ENCODE data around the gene ARHGEF38. TPM values are rescaled to one million over a fixed set of nuclear protein-coding genes. Genes with fewer than 3 reads are reported as not detected.

The ARHGEF38 gene
- total RNA-seq, 1 donor from 2014 or later: not detected

DNA sequence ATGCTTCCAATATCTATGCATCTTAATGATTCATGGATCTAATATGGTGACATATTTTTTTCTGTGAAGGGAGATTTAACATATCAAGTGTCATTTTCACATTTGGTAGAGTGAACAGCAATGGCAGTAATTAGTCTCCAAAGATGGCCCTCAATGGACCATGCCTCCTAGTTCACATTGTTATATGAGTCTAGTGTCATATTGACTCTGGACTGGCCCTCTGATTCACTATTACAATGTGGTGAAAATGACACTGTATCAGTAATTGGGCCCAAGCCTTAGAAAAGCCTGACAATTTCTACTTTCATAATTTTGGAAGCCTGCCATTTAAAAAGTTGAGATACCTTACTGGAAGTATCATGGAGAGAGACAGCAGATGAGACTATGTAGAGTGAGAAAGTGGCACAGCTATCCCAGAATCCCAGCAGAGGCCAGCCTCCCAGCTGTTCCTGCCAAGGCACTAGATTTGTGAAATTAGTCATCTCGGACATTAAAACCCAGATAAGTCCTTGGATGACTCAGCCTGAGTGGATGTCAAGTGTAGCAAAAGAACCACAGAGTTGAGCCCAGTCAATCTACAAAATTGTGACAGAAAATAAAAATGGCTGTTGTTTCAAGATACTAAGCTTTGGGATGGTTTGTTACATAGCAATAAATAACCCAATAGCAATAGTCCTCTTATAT, 68.4 kb downstream of the ARHGEF38 start:
- Mint-ChIP-seq H3K4me3 (ENCODE audit: unreplicated experiment) (no peak overlapping the region), H3K27me3 (ENCODE audit: low read depth, unreplicated experiment) (no peaks in the 10 kb centered on the region), H3K9me3 (ENCODE audit: unreplicated experiment) (no peaks in the 10 kb centered on the region), H3K27ac (ENCODE audit: unreplicated experiment) (peak overlapping the region; percentile 54), H3K4me1 (ENCODE audit: low read depth, unreplicated experiment) (peaks cover 9% of the 10 kb centered on the region), H3K36me3 (ENCODE audit: low read depth, unreplicated experiment) (no peaks in the 10 kb centered on the region)
- Histone ChIP-seq H3K9me3 (ENCODE audit: insufficient read depth, low read depth, low read length) (no peaks in the 10 kb centered on the region), H3K9ac (ENCODE audit: low read length) (no peak overlapping the region), H4K20me1 (ENCODE audit: insufficient read depth, low read length) (no peaks in the 10 kb centered on the region), H3K36me3 (ENCODE audit: insufficient read depth, low read length) (no peaks in the 10 kb centered on the region), H3K27me3 (ENCODE audit: insufficient read depth, low read length) (no peaks in the 10 kb centered on the region), H3K27ac (ENCODE audit: low read depth, low read length) (no peak overlapping the region), H3K4me3 (ENCODE audit: insufficient read depth, low read depth, low read length) (no peak overlapping the region), H3K79me2 (ENCODE audit: insufficient read depth, low read length) (no peaks in the 10 kb centered on the region), H3K4me1 (ENCODE audit: insufficient read depth, low read length) (peaks cover 25% of the 10 kb centered on the region), H3K4me2 (ENCODE audit: low read length) (peak overlapping the region; percentile 0), H2AFZ (ENCODE audit: low read depth, low read length) (no peak overlapping the region)
- TF ChIP-seq EZH2 (IDR thresholded peaks at IDR 0.05; ENCODE audit: insufficient read depth, low read length): no peak
- TF ChIP-seq, protein P1, sequence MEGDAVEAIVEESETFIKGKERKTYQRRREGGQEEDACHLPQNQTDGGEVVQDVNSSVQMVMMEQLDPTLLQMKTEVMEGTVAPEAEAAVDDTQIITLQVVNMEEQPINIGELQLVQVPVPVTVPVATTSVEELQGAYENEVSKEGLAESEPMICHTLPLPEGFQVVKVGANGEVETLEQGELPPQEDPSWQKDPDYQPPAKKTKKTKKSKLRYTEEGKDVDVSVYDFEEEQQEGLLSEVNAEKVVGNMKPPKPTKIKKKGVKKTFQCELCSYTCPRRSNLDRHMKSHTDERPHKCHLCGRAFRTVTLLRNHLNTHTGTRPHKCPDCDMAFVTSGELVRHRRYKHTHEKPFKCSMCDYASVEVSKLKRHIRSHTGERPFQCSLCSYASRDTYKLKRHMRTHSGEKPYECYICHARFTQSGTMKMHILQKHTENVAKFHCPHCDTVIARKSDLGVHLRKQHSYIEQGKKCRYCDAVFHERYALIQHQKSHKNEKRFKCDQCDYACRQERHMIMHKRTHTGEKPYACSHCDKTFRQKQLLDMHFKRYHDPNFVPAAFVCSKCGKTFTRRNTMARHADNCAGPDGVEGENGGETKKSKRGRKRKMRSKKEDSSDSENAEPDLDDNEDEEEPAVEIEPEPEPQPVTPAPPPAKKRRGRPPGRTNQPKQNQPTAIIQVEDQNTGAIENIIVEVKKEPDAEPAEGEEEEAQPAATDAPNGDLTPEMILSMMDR (IDR thresholded peaks at IDR 0.05; ENCODE audit: insufficient read depth, low read depth, low read length): no peak
- peak; percentile 37 for FAIRE-seq
- DNase-seq (ENCODE audit: low read depth): peak; percentile 92

DNA sequence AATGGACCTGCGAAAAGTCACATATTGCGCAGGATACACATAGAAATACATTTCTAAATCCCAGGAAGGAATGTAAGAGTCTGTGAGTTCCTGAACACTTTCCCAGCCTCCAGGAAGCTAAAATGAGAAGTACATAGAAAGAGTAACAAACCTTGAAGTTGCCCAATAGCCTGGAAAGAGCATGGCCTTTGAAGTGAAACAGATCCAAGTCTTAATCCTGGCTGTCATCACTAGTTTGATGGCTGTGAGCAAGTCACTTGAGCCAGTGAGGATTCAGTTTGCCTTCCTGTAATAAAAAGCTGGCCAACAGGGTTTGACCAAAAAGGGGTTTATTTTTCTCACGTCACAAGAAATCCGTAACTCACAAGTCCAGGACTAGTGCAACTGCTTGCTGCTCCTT, 69.8 kb downstream of the ARHGEF38 start:
- H3K27me3 Mint-ChIP-seq (ENCODE audit: low read depth, unreplicated experiment): peaks cover 3% of the 10 kb centered on the region
- peaks cover 9% of the 10 kb centered on the region for H3K4me1 Mint-ChIP-seq (ENCODE audit: low read depth, unreplicated experiment)
- H3K4me2 ChIP-seq (ENCODE audit: low read length): no peak overlapping the region
- no peak overlapping the region for H3K27ac Mint-ChIP-seq (ENCODE audit: unreplicated experiment)
- no peaks in the 10 kb centered on the region for H3K9me3 ChIP-seq (ENCODE audit: insufficient read depth, low read depth, low read length)
- H3K9me3 Mint-ChIP-seq (ENCODE audit: unreplicated experiment): no peaks in the 10 kb centered on the region
- FAIRE-seq (no peak), DNase-seq (ENCODE audit: low read depth) (no peak)
- no peaks in the 10 kb centered on the region for H3K27me3 ChIP-seq (ENCODE audit: insufficient read depth, low read length)
- H3K36me3 ChIP-seq (ENCODE audit: insufficient read depth, low read length): no peaks in the 10 kb centered on the region
- no peak overlapping the region for H3K4me3 ChIP-seq (ENCODE audit: insufficient read depth, low read depth, low read length)
- no peak for TF ChIP-seq EZH2 (IDR thresholded peaks at IDR 0.05; ENCODE audit: insufficient read depth, low read length)
- TF ChIP-seq, protein P1 (IDR thresholded peaks at IDR 0.05; ENCODE audit: insufficient read depth, low read depth, low read length): no peak
- H3K9ac ChIP-seq (ENCODE audit: low read length): no peak overlapping the region
- peaks cover 25% of the 10 kb centered on the region for H3K4me1 ChIP-seq (ENCODE audit: insufficient read depth, low read length)
- no peaks in the 10 kb centered on the region for H3K79me2 ChIP-seq (ENCODE audit: insufficient read depth, low read length)
- no peaks in the 10 kb centered on the region for H4K20me1 ChIP-seq (ENCODE audit: insufficient read depth, low read length)
- H2AFZ ChIP-seq (ENCODE audit: low read depth, low read length): no peak overlapping the region
- H3K27ac ChIP-seq (ENCODE audit: low read depth, low read length): no peak overlapping the region
- H3K36me3 Mint-ChIP-seq (ENCODE audit: low read depth, unreplicated experiment): no peaks in the 10 kb centered on the region
- no peak overlapping the region for H3K4me3 Mint-ChIP-seq (ENCODE audit: unreplicated experiment)

DNA sequence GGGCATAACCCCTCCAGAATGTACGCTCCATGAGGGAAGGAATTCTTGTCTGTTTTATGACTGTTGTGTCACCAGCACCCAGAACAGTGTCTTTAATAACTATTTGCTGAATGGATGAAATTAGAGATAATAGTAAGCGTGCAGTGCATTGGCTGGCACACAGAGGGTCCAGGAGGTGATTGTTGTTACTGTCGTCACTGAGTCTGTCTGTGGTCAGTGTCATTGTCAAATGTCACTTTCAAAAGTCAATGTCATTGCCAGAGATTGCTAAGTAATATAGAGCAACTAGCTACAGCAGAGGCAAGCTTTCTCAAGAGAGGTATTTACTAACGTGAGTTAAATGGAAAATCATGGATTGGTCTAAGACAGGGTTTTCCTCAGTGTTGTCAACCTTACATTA, 70.7 kb downstream of the ARHGEF38 start:
- Histone ChIP-seq H4K20me1 (ENCODE audit: insufficient read depth, low read length) (no peaks in the 10 kb centered on the region), H3K9ac (ENCODE audit: low read length) (no peak overlapping the region), H3K79me2 (ENCODE audit: insufficient read depth, low read length) (no peaks in the 10 kb centered on the region), H3K27me3 (ENCODE audit: insufficient read depth, low read length) (no peaks in the 10 kb centered on the region), H3K4me3 (ENCODE audit: insufficient read depth, low read depth, low read length) (no peak overlapping the region), H3K4me1 (ENCODE audit: insufficient read depth, low read length) (peaks cover 25% of the 10 kb centered on the region), H3K9me3 (ENCODE audit: insufficient read depth, low read depth, low read length) (no peaks in the 10 kb centered on the region), H2AFZ (ENCODE audit: low read depth, low read length) (no peak overlapping the region), H3K27ac (ENCODE audit: low read depth, low read length) (no peak overlapping the region), H3K4me2 (ENCODE audit: low read length) (peak overlapping the region; percentile 59), H3K36me3 (ENCODE audit: insufficient read depth, low read length) (no peaks in the 10 kb centered on the region)
- FAIRE-seq: no peak
- peaks cover 9% of the 10 kb centered on the region for H3K4me1 Mint-ChIP-seq (ENCODE audit: low read depth, unreplicated experiment)
- H3K9me3 Mint-ChIP-seq (ENCODE audit: unreplicated experiment): no peaks in the 10 kb centered on the region
- H3K36me3 Mint-ChIP-seq (ENCODE audit: low read depth, unreplicated experiment): no peaks in the 10 kb centered on the region
- H3K27ac Mint-ChIP-seq (ENCODE audit: unreplicated experiment): no peak overlapping the region
- H3K4me3 Mint-ChIP-seq (ENCODE audit: unreplicated experiment): no peak overlapping the region
- H3K27me3 Mint-ChIP-seq (ENCODE audit: low read depth, unreplicated experiment): peaks cover 3% of the 10 kb centered on the region
- TF ChIP-seq EZH2 (IDR thresholded peaks at IDR 0.05; ENCODE audit: insufficient read depth, low read length): no peak
- TF ChIP-seq, protein P1 (IDR thresholded peaks at IDR 0.05; ENCODE audit: insufficient read depth, low read depth, low read length): no peak
- no peak for DNase-seq (ENCODE audit: low read depth)

All from astrocyte (in vitro differentiated cells and primary cell).